PFSK-1 (cell line): ENCODE measurements around the gene XRCC4.

Source experiments
- FOXP2 ChIP-seq: optimal IDR thresholded peaks from 2 replicates; pipeline ENCODE3; 2011; ENCODE audit warnings: borderline replicate concordance, control low read depth, inconsistent platforms; ENCODE audit not compliant: insufficient read depth; ENCODE audit errors: extremely low read length, extremely low read depth
- POLR2AphosphoS5 ChIP-seq: IDR thresholded peaks from 2 replicates; pipeline ENCODE4 v1.6.1; 2012; ENCODE audit warnings: low read depth, mild to moderate bottlenecking, control low read depth, low read length, moderate library complexity
- REST ChIP-seq, 2 experiments: IDR thresholded peaks; 2 replicates each; pipeline versions ENCODE4 v1.6.1 to v1.8.0; 2011 to 2012; ENCODE audit warnings: low read depth in 2 of 2, low read length in 2 of 2, control low read depth in 1 of 2, inconsistent platforms in 1 of 2, mild to moderate bottlenecking in 1 of 2, moderate library complexity in 1 of 2; ENCODE audit not compliant: insufficient read depth in 1 of 2
- SIN3A ChIP-seq: IDR thresholded peaks from 2 replicates; pipeline ENCODE4 v1.6.1; 2012; ENCODE audit warnings: mild to moderate bottlenecking, low read length, moderate library complexity, borderline replicate concordance; ENCODE audit not compliant: insufficient read depth
- TAF1 ChIP-seq: IDR thresholded peaks from 2 replicates; pipeline ENCODE4 v1.6.1; 2012; ENCODE audit warnings: low read length, control low read depth, borderline replicate concordance; ENCODE audit not compliant: insufficient read depth

The XRCC4 gene

GRCh38 chr5:83118976-83119375 is 41.6 kb downstream of the XRCC4 start:
- TF ChIP-seq SIN3A, result no peak
- TF ChIP-seq TAF1, result no peak
- TF ChIP-seq REST (IDR thresholded peaks at IDR 0.05; ENCODE audit: insufficient read depth in 1 of 2, low read depth in 2 of 2, low read length in 2 of 2), result no peak
- TF ChIP-seq POLR2AphosphoS5, result no peak
- no peak for TF ChIP-seq FOXP2

GRCh38 chr5:83124593-83124992 is 47.2 kb downstream of the XRCC4 start:
- no peak for TF ChIP-seq FOXP2
- TF ChIP-seq TAF1, result no peak
- no peak for TF ChIP-seq POLR2AphosphoS5
- TF ChIP-seq REST (IDR thresholded peaks at IDR 0.05; ENCODE audit: insufficient read depth in 1 of 2, low read depth in 2 of 2, low read length in 2 of 2), result no peak
- no peak for TF ChIP-seq SIN3A

GRCh38 chr5:83125560-83125959 is 48.2 kb downstream of the XRCC4 start:
- TF ChIP-seq TAF1 (no peak), POLR2AphosphoS5 (no peak), FOXP2 (no peak), SIN3A (no peak), REST (IDR thresholded peaks at IDR 0.05; ENCODE audit: insufficient read depth in 1 of 2, low read depth in 2 of 2, low read length in 2 of 2) (no peak)

GRCh38 chr5:83126501-83126900 is 49.2 kb downstream of the XRCC4 start:
- TF ChIP-seq TAF1 (no peak), REST (IDR thresholded peaks at IDR 0.05; ENCODE audit: insufficient read depth in 1 of 2, low read depth in 2 of 2, low read length in 2 of 2) (no peak), POLR2AphosphoS5 (no peak), FOXP2 (no peak), SIN3A (no peak)

- TF ChIP-seq REST (IDR thresholded peaks at IDR 0.05; ENCODE audit: insufficient read depth in 1 of 2, low read depth in 2 of 2, low read length in 2 of 2), result no peak
- TF ChIP-seq FOXP2, result no peak
- no peak for TF ChIP-seq TAF1
- no peak for TF ChIP-seq POLR2AphosphoS5
- no peak for TF ChIP-seq SIN3A
Measured at GRCh38 chr5:83133797-83134196, 56.5 kb downstream of the XRCC4 start.
